IMR-90 (cell line): ENCODE measurements around the gene AKIP1. TPM values are rescaled to one million over a fixed set of nuclear protein-coding genes. Genes with fewer than 3 reads are reported as not detected.

ENCODE experiments used
- ATAC-seq: fragments of 200-7000 bp; cut with Tn5 transposase; 2 replicates; pipeline ENCODE4 v1.9.1; 2020; ENCODE audit warnings: low read depth, mild to moderate bottlenecking, moderate library complexity
- BruUV-seq: library from RNA; stranded (reverse); fragments of 400-500 nt; replicated peaks from 2 replicates; lab custom pipeline; 2021; lab: Mats Ljungman, UMichigan
- CTCF ChIA-PET: fragments of 300-600 bp; formaldehyde crosslinking; extraction: SDS; loops from one replicate; lab custom pipeline; 2021; ENCODE audit warnings: antibody characterized with exemption; lab: Yijun Ruan, JAX
- POLR2A ChIA-PET: fragments of 300-600 bp; sonication (Branson Sonifier 250); formaldehyde crosslinking; loops from one replicate; lab custom pipeline; 2022; ENCODE audit warnings: antibody characterized with exemption; ENCODE audit not compliant: unreplicated experiment; lab: Charles Lee
- DNase-seq: peaks from one replicate; pipeline ENCODE4 v3.0.0; 2013
- H2AFZ ChIP-seq: replicated peaks from 2 replicates; pipeline ENCODE3; 2013; ENCODE audit warnings: low read length, mild to moderate bottlenecking; ENCODE audit not compliant: poor library complexity
- H2AK5ac ChIP-seq: 2 replicates; pipeline ENCODE4 v1.6.1; 2013; ENCODE audit warnings: low read depth, low read length, inconsistent platforms
- H2AK9ac ChIP-seq: replicated peaks from 2 replicates; pipeline ENCODE3; 2013; ENCODE audit warnings: mild to moderate bottlenecking, low read depth, low read length, moderate library complexity; ENCODE audit not compliant: poor library complexity
- H2BK120ac ChIP-seq: 2 replicates; pipeline ENCODE4 v1.6.1; 2013; ENCODE audit warnings: low read depth, low read length, inconsistent platforms
- H2BK15ac ChIP-seq: 3 replicates; pipeline ENCODE4 v1.6.1; 2013; ENCODE audit warnings: low read depth, low read length, inconsistent platforms
- H2BK20ac ChIP-seq: 2 replicates; pipeline ENCODE4 v1.6.1; 2013; ENCODE audit warnings: low read depth, mild to moderate bottlenecking, inconsistent platforms, low read length, moderate library complexity
- H2BK5ac ChIP-seq: 2 replicates; pipeline ENCODE4 v1.6.1; 2013; ENCODE audit warnings: mild to moderate bottlenecking, low read depth, low read length, inconsistent platforms; ENCODE audit not compliant: poor library complexity, severe bottlenecking
- H3K14ac ChIP-seq: replicated peaks from 2 replicates; pipeline ENCODE4 v1.6.1; 2013; ENCODE audit warnings: low read depth, low read length, inconsistent platforms
- H3K18ac ChIP-seq: 2 replicates; pipeline ENCODE4 v1.6.1; 2013; ENCODE audit warnings: low read depth, low read length, control low read depth
- H3K23ac ChIP-seq: 2 replicates; pipeline ENCODE4 v1.6.1; 2013; ENCODE audit warnings: low read depth, low read length, inconsistent platforms
- H3K27ac ChIP-seq: 2 replicates; pipeline ENCODE4 v1.5.1; 2013; ENCODE audit warnings: mild to moderate bottlenecking, control low read depth, low read length; ENCODE audit not compliant: insufficient read depth
- H3K27me3 ChIP-seq: 2 replicates; pipeline ENCODE4 v1.6.1; 2013; ENCODE audit warnings: low read length; ENCODE audit not compliant: control insufficient read depth, insufficient read depth
- H3K36me3 ChIP-seq: 2 replicates; pipeline ENCODE4 v1.6.1; 2013; ENCODE audit warnings: low read length, mixed read lengths; ENCODE audit not compliant: control insufficient read depth, insufficient read depth
- H3K4ac ChIP-seq: 2 replicates; pipeline ENCODE4 v1.6.1; 2013; ENCODE audit warnings: low read depth, low read length, inconsistent platforms
- H3K4me1 ChIP-seq: 2 replicates; pipeline ENCODE4 v1.6.1; 2013; ENCODE audit warnings: low read length, mixed read lengths; ENCODE audit not compliant: control insufficient read depth, insufficient read depth
- H3K4me2 ChIP-seq: 2 replicates; pipeline ENCODE4 v1.6.1; 2013; ENCODE audit warnings: low read depth, mild to moderate bottlenecking, control low read depth, low read length, moderate library complexity
- H3K4me3 ChIP-seq: 2 replicates; pipeline ENCODE4 v1.5.1; 2013; ENCODE audit warnings: low read depth, mild to moderate bottlenecking, control low read depth, low read length, moderate library complexity; ENCODE audit not compliant: insufficient read depth
- H3K56ac ChIP-seq: 2 replicates; pipeline ENCODE4 v1.6.1; 2013; ENCODE audit warnings: low read length, inconsistent platforms; ENCODE audit not compliant: insufficient read depth; ENCODE audit errors: extremely low read depth
- H3K79me1 ChIP-seq, 2 experiments: 2 replicates each; pipeline ENCODE4 v1.6.1; 2013; ENCODE audit warnings: low read length in 2 of 2, inconsistent platforms in 1 of 2, low read depth in 1 of 2
- H3K9ac ChIP-seq: 2 replicates; pipeline ENCODE4 v1.6.1; 2013; ENCODE audit warnings: low read depth, low read length, control low read depth
- H3K9me1 ChIP-seq: 2 replicates; pipeline ENCODE4 v1.6.1; 2013; ENCODE audit warnings: low read length, inconsistent platforms; ENCODE audit not compliant: insufficient read depth
- H3K9me3 ChIP-seq: 2 replicates; pipeline ENCODE4 v1.6.1; 2013; ENCODE audit warnings: low read length; ENCODE audit not compliant: control insufficient read depth, insufficient read depth
- H4K20me1 ChIP-seq: 2 replicates; pipeline ENCODE4 v1.6.1; 2013; ENCODE audit warnings: low read length, inconsistent platforms; ENCODE audit not compliant: insufficient read depth
- H4K5ac ChIP-seq: 2 replicates; pipeline ENCODE4 v1.6.1; 2013; ENCODE audit warnings: mild to moderate bottlenecking, low read depth, low read length, control low read depth
- H4K8ac ChIP-seq, 2 experiments: 2 replicates each; pipeline ENCODE4 v1.6.1; 2013; ENCODE audit warnings: low read depth in 2 of 2, low read length in 2 of 2, control low read depth in 1 of 2, inconsistent platforms in 1 of 2
- H4K91ac ChIP-seq: 2 replicates; pipeline ENCODE4 v1.6.1; 2013; ENCODE audit warnings: low read depth, low read length, inconsistent platforms; ENCODE audit not compliant: insufficient read depth
- BHLHE40 ChIP-seq: fragments of 150-350 bp; IDR thresholded peaks from 2 replicates; pipeline ENCODE4 v1.6.1; 2016; ENCODE audit warnings: mild to moderate bottlenecking, low read depth, low read length
- CEBPB ChIP-seq: IDR thresholded peaks from 2 replicates; pipeline ENCODE4 v1.6.1; 2012; ENCODE audit warnings: low read depth, low read length, improper control_type of control experiment
- MAZ ChIP-seq: IDR thresholded peaks from 2 replicates; pipeline ENCODE4 v1.6.1; 2012; ENCODE audit warnings: low read depth, mild to moderate bottlenecking, low read length, improper control_type of control experiment, moderate library complexity, borderline replicate concordance
- WGBS, 2 experiments: methylation state at CpG; one replicate each; pipeline versions ENCODE4 v1.1.5 to v1.1.7; 2013; ENCODE audit warnings: missing lambda C conversion rate in 2 of 2; ENCODE audit not compliant: insufficient read length in 1 of 2; ENCODE audit errors: extremely low coverage in 2 of 2; 5-methylcytosine and 5-hydroxymethylcytosine counted together
- dilution Hi-C: fragments of 300-500 bp; cut with HindIII; formaldehyde crosslinking; loops from one replicate; pipeline ENCODE4 v1.14.3; 2018; ENCODE audit warnings: low sequenced_read_pairs; ENCODE audit not compliant: unreplicated experiment
- in situ Hi-C: fragments of 300-500 bp; cut with MboI; formaldehyde crosslinking; loops from 3 replicates; pipeline ENCODE4 v1.14.3; 2019; ENCODE audit warnings: low sequenced_read_pairs, inconsistent platforms, mixed read lengths
- intact Hi-C: fragments of 100-400 bp; cut with micrococcal nuclease; formaldehyde crosslinking; loops from 2 replicates; pipeline ENCODE4 v1.10.0; 2022
- polyA plus RNA-seq, 3 experiments: library from polyadenylated mRNA; depleted of rRNA; stranded (reverse); fragments of >200 nt; gene quantifications; 2 replicates each; pipeline ENCODE4 v1.2.3, GENCODE V29; 2012; ENCODE audit warnings: low replicate concordance in 1 of 3
- total RNA-seq: library from RNA; depleted of rRNA; stranded (reverse); fragments of >200 nt; gene quantifications from 2 replicates; pipeline ENCODE4 v1.2.3, GENCODE V29; 2012
- TF ChIP-seq, protein P1 (sequence below): fragments of 150-350 bp; IDR thresholded peaks from 2 replicates; pipeline ENCODE4 v1.6.1; 2016; ENCODE audit warnings: low read depth, mild to moderate bottlenecking, low read length, moderate library complexity, borderline replicate concordance

The AKIP1 gene
- total and polyA plus RNA-seq, 2 of the 4 experiments (the other 2 are of a cell fraction) = 33.9 to 36.0 TPM

DNA sequence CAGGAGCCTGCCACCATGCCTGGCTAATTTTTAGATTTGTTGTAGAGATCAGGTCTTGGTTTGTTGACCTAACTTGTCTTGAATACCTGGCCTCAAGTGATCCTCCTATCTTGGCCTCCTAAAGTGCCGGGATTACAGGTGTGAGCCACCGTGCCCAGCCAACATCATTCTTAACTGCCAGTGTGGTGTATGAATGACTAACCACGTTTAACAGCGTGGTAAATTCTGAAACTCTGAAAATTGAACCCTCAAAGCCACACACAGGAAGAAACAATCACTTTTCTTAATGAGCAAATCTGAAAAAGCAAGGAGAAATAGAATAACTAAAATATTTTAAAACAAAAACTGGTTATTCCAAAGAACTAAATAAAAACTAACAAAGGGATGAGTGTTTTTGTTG, 45.9 kb downstream of the AKIP1 start:
- no peak overlapping the region for H3K14ac ChIP-seq
- H3K4ac ChIP-seq = no peak overlapping the region
- WGBS, 2 experiments = no CpG with 5 or more reads among the region's 4 CpGs
- H3K9me1 ChIP-seq = peaks cover 3% of the 10 kb centered on the region; the same call in 1 of the 2 replicates
- no peaks in the 10 kb centered on the region for H3K27me3 ChIP-seq
- no peak overlapping the region for H2BK20ac ChIP-seq
- no peak overlapping the region for H4K5ac ChIP-seq
- no peak overlapping the region for H4K8ac ChIP-seq
- no peak overlapping the region for H3K27ac ChIP-seq
- no peak overlapping the region for H2AK9ac ChIP-seq
- no peak overlapping the region for H3K56ac ChIP-seq
- intact Hi-C loops = loop anchor here (5.0 kb wide), 1 partner anchor 730 kb away; no protein-coding TSS in a partner anchor
- no peak overlapping the region for H2BK5ac ChIP-seq
- peaks cover 16% of the 10 kb centered on the region for H3K36me3 ChIP-seq
- H3K18ac ChIP-seq = no peak overlapping the region
- no peak for ATAC-seq
- ChIA-PET POLR2A (no interaction called here), CTCF (no interaction called here)
- H2BK15ac ChIP-seq = no peak overlapping the region
- TF ChIP-seq BHLHE40 = no peak
- no peak for TF ChIP-seq CEBPB
- TF ChIP-seq, protein P1, sequence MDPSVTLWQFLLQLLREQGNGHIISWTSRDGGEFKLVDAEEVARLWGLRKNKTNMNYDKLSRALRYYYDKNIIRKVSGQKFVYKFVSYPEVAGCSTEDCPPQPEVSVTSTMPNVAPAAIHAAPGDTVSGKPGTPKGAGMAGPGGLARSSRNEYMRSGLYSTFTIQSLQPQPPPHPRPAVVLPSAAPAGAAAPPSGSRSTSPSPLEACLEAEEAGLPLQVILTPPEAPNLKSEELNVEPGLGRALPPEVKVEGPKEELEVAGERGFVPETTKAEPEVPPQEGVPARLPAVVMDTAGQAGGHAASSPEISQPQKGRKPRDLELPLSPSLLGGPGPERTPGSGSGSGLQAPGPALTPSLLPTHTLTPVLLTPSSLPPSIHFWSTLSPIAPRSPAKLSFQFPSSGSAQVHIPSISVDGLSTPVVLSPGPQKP = no peak
- no peak for TF ChIP-seq MAZ
- BruUV-seq = no TSS peak
- no peaks in the 10 kb centered on the region for H3K9me3 ChIP-seq
- no peak overlapping the region for H3K4me3 ChIP-seq
- no peak overlapping the region for H2BK120ac ChIP-seq
- dilution Hi-C loops = no loop called here
- H4K91ac ChIP-seq = no peak overlapping the region
- in situ Hi-C loops = loop anchor here (5.0 to 25.0 kb wide), 2 partner anchors 45 to 720 kb away; partner anchors contain the start of gene AKIP1
- no peak overlapping the region for H3K9ac ChIP-seq
- no peak overlapping the region for H3K4me2 ChIP-seq
- H3K23ac ChIP-seq = 0 out of 2 replicates have a peak overlapping the region, but pooled peaks have one; percentile 11
- DNase-seq = no peak
- H4K20me1 ChIP-seq = no peaks in the 10 kb centered on the region
- peaks cover 23 to 39% of the 10 kb centered on the region in 2 experiments for H3K79me1 ChIP-seq
- no peak overlapping the region for H2AK5ac ChIP-seq
- peaks cover 2% of the 10 kb centered on the region; the same call in 1 of the 2 replicates for H3K4me1 ChIP-seq
- H2AFZ ChIP-seq = no peak overlapping the region
